Mesothelial cell of epicardium (in vitro differentiated cells): Measurements from ENCODE around the gene TACR1. TPM values are rescaled to one million over a fixed set of nuclear protein-coding genes. Genes with fewer than 3 reads are reported as not detected.

Experiments
- DNase-seq, 2 experiments: peaks; one replicate each; pipeline ENCODE4 v3.0.0; 2021; ENCODE audit warnings: low spot score in 2 of 2; ENCODE audit not compliant: unreplicated experiment in 2 of 2
- H3K27ac Mint-ChIP-seq: 2 replicates; pipeline ENCODE4 v1.8.0; 2021; ENCODE audit warnings: mixed read lengths
- H3K27me3 Mint-ChIP-seq: 2 replicates; pipeline ENCODE4 v1.8.0; 2021; ENCODE audit warnings: low read depth, mixed read lengths
- H3K36me3 Mint-ChIP-seq: 2 replicates; pipeline ENCODE4 v1.8.0; 2021; ENCODE audit warnings: mixed read lengths
- H3K4me1 Mint-ChIP-seq: 2 replicates; pipeline ENCODE4 v1.8.0; 2021; ENCODE audit warnings: mixed read lengths
- H3K4me3 Mint-ChIP-seq: 2 replicates; pipeline ENCODE4 v1.8.0; 2021; ENCODE audit warnings: mild to moderate bottlenecking, moderate library complexity, mixed read lengths
- H3K9me3 Mint-ChIP-seq: 2 replicates; pipeline ENCODE4 v1.8.0; 2021; ENCODE audit warnings: mixed read lengths
- CTCF ChIP-seq: fragments of 200-600 bp; sonication (generic); IDR thresholded peaks from one replicate; pipeline ENCODE4 v1.5.0; 2021; ENCODE audit warnings: antibody characterized with exemption; ENCODE audit not compliant: unreplicated experiment
- total RNA-seq: library from RNA; stranded (reverse); gene quantifications from 3 replicates; pipeline ENCODE4 v1.2.1, GENCODE V29; 2021

Gene TACR1
- total RNA-seq, 1 donor from 2014 or later, result 0.20 TPM

GRCh38 chr2:75238670-75239330, 39.5 kb upstream of the TACR1 start:
- DNase-seq, result no peak
- Mint-ChIP-seq H3K36me3 (peaks cover 4% of the 10 kb centered on the region), H3K4me1 (peaks cover 4% of the 10 kb centered on the region), H3K9me3 (peaks cover 23% of the 10 kb centered on the region), H3K27ac (no peak overlapping the region), H3K27me3 (peaks cover 14% of the 10 kb centered on the region), H3K4me3 (no peak overlapping the region)
- no peak for TF ChIP-seq CTCF

- Mint-ChIP-seq H3K4me1 (peaks cover 4% of the 10 kb centered on the region), H3K27ac (no peak overlapping the region), H3K4me3 (no peak overlapping the region), H3K9me3 (peaks cover 9% of the 10 kb centered on the region), H3K36me3 (no peaks in the 10 kb centered on the region), H3K27me3 (peaks cover 14% of the 10 kb centered on the region)
- DNase-seq, result no peak
- no peak for TF ChIP-seq CTCF
Measured at GRCh38 chr2:75237296-75237695, 38.0 kb upstream of the TACR1 start.

DNA sequence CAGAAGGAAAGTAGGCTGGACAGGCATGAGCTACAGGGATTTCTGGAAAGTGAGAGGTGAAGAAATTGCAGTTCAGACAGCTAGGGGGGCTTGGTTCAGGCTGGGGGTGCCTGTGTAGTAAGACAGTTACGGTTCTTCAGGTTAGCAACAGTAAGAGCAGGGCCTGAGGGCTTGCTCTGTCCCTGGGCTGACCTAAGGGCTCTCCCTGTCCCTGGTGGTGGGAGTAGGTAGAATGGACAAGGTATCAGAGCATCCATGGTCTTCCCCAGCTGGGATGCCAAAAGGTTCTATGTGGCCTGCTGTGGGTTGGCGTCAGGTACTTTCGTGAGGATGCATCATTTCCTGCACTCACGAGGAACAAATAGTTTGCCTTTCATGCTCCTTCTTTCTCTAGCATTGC, 34.6 kb upstream of the TACR1 start:
- Mint-ChIP-seq H3K27ac (no peak overlapping the region), H3K27me3 (peaks cover 14% of the 10 kb centered on the region), H3K36me3 (no peaks in the 10 kb centered on the region), H3K9me3 (no peaks in the 10 kb centered on the region), H3K4me3 (no peak overlapping the region), H3K4me1 (no peaks in the 10 kb centered on the region)
- DNase-seq, result no peak
- no peak for TF ChIP-seq CTCF

DNA sequence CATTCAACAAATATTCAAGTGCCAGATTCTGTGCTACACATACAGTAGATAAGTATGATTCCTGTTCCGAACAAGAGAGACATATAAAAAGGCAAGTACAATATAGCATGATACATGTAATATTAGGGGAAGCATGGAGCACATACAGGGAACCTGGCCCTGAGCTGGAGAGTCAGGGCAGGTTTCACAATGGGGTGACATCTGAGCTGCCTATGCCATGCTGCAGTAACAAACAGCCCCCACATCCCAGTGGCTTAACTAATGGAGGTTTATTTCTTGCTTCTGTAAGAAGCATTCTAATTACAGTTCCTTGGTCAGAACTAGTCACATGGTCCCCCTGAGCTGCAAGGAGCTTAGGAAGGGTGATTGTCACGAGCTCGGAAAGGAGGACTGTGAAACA, 27.3 kb upstream of the TACR1 start:
- DNase-seq, result no peak
- Mint-ChIP-seq H3K4me1 (no peaks in the 10 kb centered on the region), H3K9me3 (no peaks in the 10 kb centered on the region), H3K36me3 (no peaks in the 10 kb centered on the region), H3K4me3 (no peak overlapping the region), H3K27ac (no peak overlapping the region), H3K27me3 (no peaks in the 10 kb centered on the region)
- no peak for TF ChIP-seq CTCF

DNA sequence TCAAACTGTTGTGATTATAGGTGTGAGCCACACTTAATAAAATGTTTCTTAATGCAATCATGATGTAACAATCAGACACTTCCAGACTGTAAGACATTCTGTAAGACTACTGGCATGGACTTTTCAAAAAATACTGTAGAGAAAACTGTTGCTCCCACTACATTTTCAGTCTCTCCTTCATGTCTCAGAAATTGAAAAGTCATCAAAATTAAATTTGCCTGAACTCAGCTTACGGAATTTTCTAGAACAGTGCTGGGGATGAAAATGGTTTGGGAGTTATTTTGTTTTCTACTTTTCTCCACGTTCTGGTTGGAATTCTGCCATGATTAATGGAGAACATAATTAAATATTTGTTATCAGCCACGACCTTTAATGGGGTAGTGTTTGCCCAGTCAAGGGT, 26.8 kb upstream of the TACR1 start:
- Mint-ChIP-seq H3K4me1 (no peaks in the 10 kb centered on the region), H3K36me3 (no peaks in the 10 kb centered on the region), H3K4me3 (no peak overlapping the region), H3K27me3 (no peaks in the 10 kb centered on the region), H3K9me3 (no peaks in the 10 kb centered on the region), H3K27ac (no peak overlapping the region)
- no peak for DNase-seq
- no peak for TF ChIP-seq CTCF

DNA sequence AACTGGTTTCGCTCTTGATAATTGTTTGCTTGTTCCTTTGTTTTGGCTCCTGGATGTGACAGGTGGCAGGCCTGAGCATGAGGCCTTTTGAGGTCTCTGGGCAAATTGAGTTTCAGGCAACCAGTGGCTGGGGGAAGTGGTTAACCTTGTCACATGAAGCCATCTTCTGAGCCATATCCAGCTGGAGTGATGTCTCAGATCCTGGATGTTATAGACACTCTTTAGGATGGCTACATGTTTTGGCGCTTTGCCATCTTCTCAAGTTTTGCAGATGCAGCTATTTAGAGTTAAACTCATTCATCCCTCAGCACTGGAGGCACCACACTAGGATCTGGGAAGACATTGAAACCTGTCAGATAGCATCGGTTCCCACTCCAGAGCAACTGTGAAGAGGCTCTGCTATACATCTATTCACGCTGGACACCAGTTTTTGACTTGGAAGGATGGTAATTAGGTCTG, 25.3 kb upstream of the TACR1 start:
- no peak for TF ChIP-seq CTCF
- Mint-ChIP-seq H3K36me3 (no peaks in the 10 kb centered on the region), H3K4me3 (no peak overlapping the region), H3K4me1 (no peaks in the 10 kb centered on the region), H3K27ac (no peak overlapping the region), H3K27me3 (no peaks in the 10 kb centered on the region), H3K9me3 (peaks cover 8% of the 10 kb centered on the region)
- DNase-seq, result no peak
